ENCODE results near the gene NYAP1. TPM values are rescaled to one million over a fixed set of nuclear protein-coding genes. Genes with fewer than 3 reads are reported as not detected.
"Not testable (repeated sequence)": the region's sequence is repeated elsewhere in the genome, so short reads cannot be mapped to it uniquely, and the experiment has no call there.

NYAP1 gene
- total RNA-seq, 1 donor from 2014 or later, result 1.2 TPM

GRCh38 chr7:100520138-100520537 lies 36.4 kb downstream of the NYAP1 start:
- H3F3A ChIP-seq (ENCODE audit: low read depth), result no peaks in the 10 kb centered on the region
- H3K4me1 Mint-ChIP-seq, result peaks cover 12% of the 10 kb centered on the region
- DNase-seq (ENCODE audit: low spot score), result no peak
- H3K4me1 ChIP-seq, result no peaks in the 10 kb centered on the region
- no peaks in the 10 kb centered on the region for H3K79me2 ChIP-seq (ENCODE audit: low read depth)
- H3K36me3 ChIP-seq, result no peaks in the 10 kb centered on the region
- H3K4me3 Mint-ChIP-seq, result peak overlapping the region; percentile 10
- no peaks in the 10 kb centered on the region for H3K9me3 ChIP-seq (ENCODE audit: low read depth)
- no peaks in the 10 kb centered on the region for H3K27me3 ChIP-seq
- H3K4me3 ChIP-seq, result no peak overlapping the region
- H3K36me3 Mint-ChIP-seq, result no peaks in the 10 kb centered on the region
- no peaks in the 10 kb centered on the region for H4K20me1 ChIP-seq (ENCODE audit: low read depth)
- no peak overlapping the region for H3K4me2 ChIP-seq
- H2AFZ ChIP-seq (replicated peaks), result no peak overlapping the region
- peaks cover 8% of the 10 kb centered on the region for H3K9me3 Mint-ChIP-seq
- no peak for TF ChIP-seq EZH2 (IDR thresholded peaks at IDR 0.05)
- TF ChIP-seq, protein P1, sequence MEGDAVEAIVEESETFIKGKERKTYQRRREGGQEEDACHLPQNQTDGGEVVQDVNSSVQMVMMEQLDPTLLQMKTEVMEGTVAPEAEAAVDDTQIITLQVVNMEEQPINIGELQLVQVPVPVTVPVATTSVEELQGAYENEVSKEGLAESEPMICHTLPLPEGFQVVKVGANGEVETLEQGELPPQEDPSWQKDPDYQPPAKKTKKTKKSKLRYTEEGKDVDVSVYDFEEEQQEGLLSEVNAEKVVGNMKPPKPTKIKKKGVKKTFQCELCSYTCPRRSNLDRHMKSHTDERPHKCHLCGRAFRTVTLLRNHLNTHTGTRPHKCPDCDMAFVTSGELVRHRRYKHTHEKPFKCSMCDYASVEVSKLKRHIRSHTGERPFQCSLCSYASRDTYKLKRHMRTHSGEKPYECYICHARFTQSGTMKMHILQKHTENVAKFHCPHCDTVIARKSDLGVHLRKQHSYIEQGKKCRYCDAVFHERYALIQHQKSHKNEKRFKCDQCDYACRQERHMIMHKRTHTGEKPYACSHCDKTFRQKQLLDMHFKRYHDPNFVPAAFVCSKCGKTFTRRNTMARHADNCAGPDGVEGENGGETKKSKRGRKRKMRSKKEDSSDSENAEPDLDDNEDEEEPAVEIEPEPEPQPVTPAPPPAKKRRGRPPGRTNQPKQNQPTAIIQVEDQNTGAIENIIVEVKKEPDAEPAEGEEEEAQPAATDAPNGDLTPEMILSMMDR (IDR thresholded peaks at IDR 0.05), result no peak
- H3K9ac ChIP-seq, result no peak overlapping the region
- H3K27me3 Mint-ChIP-seq (ENCODE audit: insufficient read depth, low read depth), result peaks cover 6% of the 10 kb centered on the region
- no peak overlapping the region for H3K27ac Mint-ChIP-seq
- H3K27ac ChIP-seq, result no peak overlapping the region

GRCh38 chr7:100521076-100521475 lies 37.3 kb downstream of the NYAP1 start:
- H3K27me3 ChIP-seq, result no peaks in the 10 kb centered on the region
- H3K79me2 ChIP-seq (ENCODE audit: low read depth), result no peaks in the 10 kb centered on the region
- H3K4me2 ChIP-seq, result no peak overlapping the region
- Mint-ChIP-seq H3K4me3 (no peak overlapping the region), H3K36me3 (no peaks in the 10 kb centered on the region), H3K4me1 (peaks cover 5% of the 10 kb centered on the region), H3K9me3 (peaks cover 10% of the 10 kb centered on the region), H3K27me3 (ENCODE audit: insufficient read depth, low read depth) (peaks cover 6% of the 10 kb centered on the region), H3K27ac (no peak overlapping the region)
- no peak overlapping the region for H3K4me3 ChIP-seq
- H2AFZ ChIP-seq (replicated peaks), result no peak overlapping the region
- no peaks in the 10 kb centered on the region for H3K9me3 ChIP-seq (ENCODE audit: low read depth)
- no peaks in the 10 kb centered on the region for H3F3A ChIP-seq (ENCODE audit: low read depth)
- H4K20me1 ChIP-seq (ENCODE audit: low read depth), result no peaks in the 10 kb centered on the region
- H3K4me1 ChIP-seq, result no peaks in the 10 kb centered on the region
- no peak for DNase-seq (ENCODE audit: low spot score)
- H3K27ac ChIP-seq, result no peak overlapping the region
- TF ChIP-seq, protein P1 (IDR thresholded peaks at IDR 0.05), result no peak
- TF ChIP-seq EZH2 (IDR thresholded peaks at IDR 0.05) (no peak), EZH2phosphoT487 (IDR thresholded peaks at IDR 0.05) (no peak)
- no peak overlapping the region for H3K9ac ChIP-seq
- H3K36me3 ChIP-seq, result no peaks in the 10 kb centered on the region

GRCh38 chr7:100521909-100522593 lies 38.3 kb downstream of the NYAP1 start:
- not testable (repeated sequence) for H3K4me3 ChIP-seq; H3K9me3 Mint-ChIP-seq; H2AFZ ChIP-seq (replicated peaks); H3K27me3 Mint-ChIP-seq (ENCODE audit: insufficient read depth, low read depth); H3K4me2 ChIP-seq; H4K20me1 ChIP-seq (ENCODE audit: low read depth); H3K27ac ChIP-seq; H3K27ac Mint-ChIP-seq; DNase-seq (ENCODE audit: low spot score); H3K27me3 ChIP-seq; H3K9me3 ChIP-seq (ENCODE audit: low read depth); H3K4me3 Mint-ChIP-seq; H3K36me3 ChIP-seq; H3K79me2 ChIP-seq (ENCODE audit: low read depth); H3K9ac ChIP-seq; H3K36me3 Mint-ChIP-seq; H3K4me1 Mint-ChIP-seq; H3F3A ChIP-seq (ENCODE audit: low read depth); H3K4me1 ChIP-seq

DNA sequence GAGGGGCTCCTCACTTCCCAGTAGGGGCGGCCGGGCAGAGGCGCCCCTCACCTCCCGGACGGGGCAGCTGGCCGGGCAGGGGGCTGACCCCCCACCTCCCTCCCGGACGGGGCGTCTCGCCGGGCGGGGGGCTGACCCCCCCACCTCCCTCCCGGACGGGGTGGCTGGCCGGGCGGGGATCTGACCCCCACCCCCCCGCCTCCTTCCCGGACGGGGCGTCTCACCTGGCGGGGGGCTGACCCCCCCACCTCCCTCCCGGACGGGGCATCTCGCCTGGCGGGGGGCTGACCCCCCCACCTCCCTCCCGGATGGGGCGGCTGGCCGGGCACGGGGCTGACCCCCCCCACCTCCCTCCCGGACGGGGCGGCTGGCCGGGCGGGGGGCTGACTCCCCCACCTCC lies 39.5 kb downstream of the NYAP1 start:
- H4K20me1 ChIP-seq (ENCODE audit: low read depth); H3K36me3 Mint-ChIP-seq; H2AFZ ChIP-seq (replicated peaks); H3K4me3 Mint-ChIP-seq; H3K27ac ChIP-seq; H3F3A ChIP-seq (ENCODE audit: low read depth); H3K79me2 ChIP-seq (ENCODE audit: low read depth); H3K27me3 ChIP-seq; H3K4me2 ChIP-seq; DNase-seq (ENCODE audit: low spot score); H3K4me3 ChIP-seq; H3K4me1 ChIP-seq; H3K27me3 Mint-ChIP-seq (ENCODE audit: insufficient read depth, low read depth); H3K9me3 ChIP-seq (ENCODE audit: low read depth); H3K9me3 Mint-ChIP-seq; H3K9ac ChIP-seq; H3K27ac Mint-ChIP-seq; H3K4me1 Mint-ChIP-seq; H3K36me3 ChIP-seq: not testable (repeated sequence)

DNA sequence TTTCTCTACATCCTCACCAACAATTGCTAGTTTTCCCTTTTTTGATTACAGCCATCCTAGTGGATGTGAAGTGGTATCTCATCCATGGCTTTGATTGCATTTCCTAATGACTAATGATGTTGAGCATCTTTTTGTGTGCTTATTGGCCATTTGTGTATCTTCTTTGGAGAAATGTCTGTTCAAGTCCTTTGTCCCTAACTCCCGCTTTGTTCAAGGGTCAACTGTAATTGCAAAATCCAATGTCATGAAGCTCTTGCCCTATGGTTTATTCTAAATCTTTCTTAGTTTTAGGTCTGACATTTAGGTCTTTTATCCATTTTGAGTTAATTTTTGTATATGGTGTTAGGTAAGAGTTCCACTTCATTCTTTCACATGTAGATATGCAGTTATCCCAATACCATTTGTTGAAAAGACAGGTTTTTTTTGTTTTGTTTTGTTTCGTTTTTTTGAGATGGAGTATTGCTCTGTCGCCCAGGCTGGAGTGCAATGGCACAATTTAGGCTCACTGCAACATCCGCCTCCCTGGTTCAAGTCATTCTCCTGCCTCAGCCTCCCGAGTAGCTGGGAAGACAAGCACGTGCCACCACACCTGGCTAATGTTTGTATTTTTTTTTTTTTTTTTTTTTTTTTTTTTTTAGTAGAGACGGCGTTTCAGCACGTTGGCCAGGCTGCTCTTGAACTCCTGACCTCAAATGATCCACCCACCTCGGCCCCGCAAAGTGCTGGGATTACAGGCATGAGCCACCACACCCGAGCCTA lies 44.6 kb downstream of the NYAP1 start:
- H3K9me3 ChIP-seq (ENCODE audit: low read depth); H3K36me3 Mint-ChIP-seq; H3F3A ChIP-seq (ENCODE audit: low read depth); H3K27me3 Mint-ChIP-seq (ENCODE audit: insufficient read depth, low read depth); H4K20me1 ChIP-seq (ENCODE audit: low read depth); H3K79me2 ChIP-seq (ENCODE audit: low read depth); H3K4me2 ChIP-seq; H2AFZ ChIP-seq (replicated peaks); DNase-seq (ENCODE audit: low spot score); H3K27me3 ChIP-seq; H3K9me3 Mint-ChIP-seq; H3K27ac ChIP-seq; H3K4me1 ChIP-seq; H3K36me3 ChIP-seq; H3K4me3 Mint-ChIP-seq; H3K4me1 Mint-ChIP-seq; H3K4me3 ChIP-seq; H3K9ac ChIP-seq; H3K27ac Mint-ChIP-seq: not testable (repeated sequence)
